Panc1 (cell line): ENCODE measurements around the gene CDK14. TPM values are rescaled to one million over a fixed set of nuclear protein-coding genes. Genes with fewer than 3 reads are reported as not detected.

ENCODE experiments used
- ATAC-seq: fragments of 200-7000 bp; cut with Tn5 transposase; 2 replicates; pipeline ENCODE4 v1.9.1; 2020; ENCODE audit warnings: mild to moderate bottlenecking, moderate library complexity
- BruUV-seq: library from RNA; stranded (reverse); fragments of 400-500 nt; replicated peaks from 2 replicates; lab custom pipeline; 2021; lab: Mats Ljungman, UMichigan
- CTCF ChIA-PET: fragments of 300-600 bp; sonication (Branson Sonifier 250); formaldehyde crosslinking; loops from one replicate; lab custom pipeline; 2022; ENCODE audit warnings: antibody characterized with exemption; lab: Charles Lee
- POLR2A ChIA-PET: fragments of 300-600 bp; sonication (Branson Sonifier 250); formaldehyde crosslinking; loops from one replicate; lab custom pipeline; 2022; ENCODE audit warnings: antibody characterized with exemption; lab: Charles Lee
- DNase-seq: peaks from one replicate; pipeline ENCODE4 v3.0.0-alpha.2; 2010; ENCODE audit warnings: low read depth, low spot score
- H3K27ac ChIP-seq: 2 replicates; pipeline ENCODE4 v1.5.1; 2011; ENCODE audit warnings: mild to moderate bottlenecking, low read length, inconsistent platforms
- H3K27me3 ChIP-seq: fragments of 200-500 bp; sonication (Bioruptor generic); 2 replicates; pipeline ENCODE4 v1.6.0; 2014; ENCODE audit warnings: low read length, inconsistent platforms; ENCODE audit not compliant: control insufficient read depth, insufficient read depth
- H3K36me3 ChIP-seq: fragments of 200-500 bp; sonication (Bioruptor generic); 2 replicates; pipeline ENCODE4 v1.5.1; 2014; ENCODE audit warnings: inconsistent platforms, mild to moderate bottlenecking, low read length, moderate library complexity; ENCODE audit not compliant: control insufficient read depth, insufficient read depth
- H3K4me1 ChIP-seq: 2 replicates; pipeline ENCODE4 v1.5.1; 2011; ENCODE audit warnings: inconsistent platforms, mild to moderate bottlenecking, low read length, moderate library complexity; ENCODE audit not compliant: control insufficient read depth, insufficient read depth
- H3K4me3 ChIP-seq, 2 experiments: 2 replicates each; pipeline ENCODE4 v1.5.1; 2011 to 2012; ENCODE audit warnings: low read depth in 2 of 2, low read length in 2 of 2, mild to moderate bottlenecking in 2 of 2, inconsistent platforms in 1 of 2, moderate library complexity in 1 of 2
- H3K9me3 ChIP-seq: fragments of 200-500 bp; sonication (Bioruptor generic); 2 replicates; pipeline ENCODE4 v1.5.1; 2014; ENCODE audit warnings: low read depth, mild to moderate bottlenecking, inconsistent platforms, low read length, moderate library complexity; ENCODE audit not compliant: control insufficient read depth, insufficient read depth
- POLR2AphosphoS5 ChIP-seq: IDR thresholded peaks from 2 replicates; pipeline ENCODE4 v1.6.1; 2012; ENCODE audit warnings: mild to moderate bottlenecking, low read depth, low read length, moderate library complexity
- SIN3A ChIP-seq: IDR thresholded peaks from 2 replicates; pipeline ENCODE4 v1.6.1; 2012; ENCODE audit warnings: low read depth, mild to moderate bottlenecking, low read length, moderate library complexity, borderline replicate concordance; ENCODE audit not compliant: insufficient read depth
- TCF7L2 ChIP-seq: IDR thresholded peaks from 2 replicates; pipeline ENCODE4 v1.6.1; 2011; ENCODE audit warnings: mild to moderate bottlenecking, low read depth, low read length, inconsistent platforms
- in situ Hi-C: cut with HindIII; loops from 2 replicates; pipeline ENCODE4 v1.10.0; 2016; ENCODE audit warnings: low sequenced_read_pairs, low pct_unique_long_range_greater_than_20kb
- intact Hi-C: fragments of 100-400 bp; cut with micrococcal nuclease; formaldehyde crosslinking; loops from one replicate; pipeline ENCODE4 v1.10.0; 2022; ENCODE audit not compliant: unreplicated experiment
- total RNA-seq: library from RNA; stranded (reverse); gene quantifications from one replicate; pipeline ENCODE4 v1.2.1, GENCODE V29; 2021; ENCODE audit not compliant: unreplicated experiment
- TF ChIP-seq, protein P1 (sequence below), 2 experiments: IDR thresholded peaks; 2 replicates each; pipeline ENCODE4 v1.6.1; 2011 to 2012; ENCODE audit warnings: low read depth in 2 of 2, control low read depth in 1 of 2, low read length in 1 of 2, mild to moderate bottlenecking in 1 of 2, moderate library complexity in 1 of 2; ENCODE audit not compliant: insufficient read depth in 1 of 2
- TF ChIP-seq, protein P2 (sequence below): fragments of 450-650 bp; IDR thresholded peaks from 2 replicates; pipeline ENCODE4 v1.5.1; 2017; ENCODE audit warnings: mild to moderate bottlenecking

Gene CDK14
- total RNA-seq, 1 experiment from 2014 or later: 3.0 TPM

DNA sequence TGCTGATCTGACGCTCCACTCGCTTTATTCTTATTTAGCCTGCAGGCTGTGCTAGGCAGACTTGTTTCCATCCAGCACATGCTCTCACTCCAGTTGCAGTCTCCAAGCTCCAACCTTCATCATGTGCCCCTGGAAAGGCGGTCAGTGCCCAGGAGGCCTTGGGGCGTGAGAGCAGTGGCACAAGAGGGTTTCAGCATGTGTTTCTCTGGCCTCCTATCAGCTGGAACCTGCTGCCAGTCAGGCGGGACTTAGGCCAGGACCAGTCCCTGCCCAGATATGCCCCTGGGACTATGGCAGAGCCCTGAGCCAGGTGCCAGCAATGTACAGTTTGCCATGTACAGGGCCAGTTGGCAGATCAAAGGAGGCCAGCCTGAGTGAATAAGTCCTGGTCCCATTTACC is 337.9 kb downstream of the CDK14 start:
- ChIA-PET POLR2A (no interaction called here), CTCF (no interaction called here)
- no peak overlapping the region for H3K27ac ChIP-seq
- intact Hi-C loops (no loop called here), in situ Hi-C loops (no loop called here)
- no TSS peak for BruUV-seq
- no peak for TF ChIP-seq TCF7L2
- TF ChIP-seq SIN3A: no peak
- TF ChIP-seq, protein P1, sequence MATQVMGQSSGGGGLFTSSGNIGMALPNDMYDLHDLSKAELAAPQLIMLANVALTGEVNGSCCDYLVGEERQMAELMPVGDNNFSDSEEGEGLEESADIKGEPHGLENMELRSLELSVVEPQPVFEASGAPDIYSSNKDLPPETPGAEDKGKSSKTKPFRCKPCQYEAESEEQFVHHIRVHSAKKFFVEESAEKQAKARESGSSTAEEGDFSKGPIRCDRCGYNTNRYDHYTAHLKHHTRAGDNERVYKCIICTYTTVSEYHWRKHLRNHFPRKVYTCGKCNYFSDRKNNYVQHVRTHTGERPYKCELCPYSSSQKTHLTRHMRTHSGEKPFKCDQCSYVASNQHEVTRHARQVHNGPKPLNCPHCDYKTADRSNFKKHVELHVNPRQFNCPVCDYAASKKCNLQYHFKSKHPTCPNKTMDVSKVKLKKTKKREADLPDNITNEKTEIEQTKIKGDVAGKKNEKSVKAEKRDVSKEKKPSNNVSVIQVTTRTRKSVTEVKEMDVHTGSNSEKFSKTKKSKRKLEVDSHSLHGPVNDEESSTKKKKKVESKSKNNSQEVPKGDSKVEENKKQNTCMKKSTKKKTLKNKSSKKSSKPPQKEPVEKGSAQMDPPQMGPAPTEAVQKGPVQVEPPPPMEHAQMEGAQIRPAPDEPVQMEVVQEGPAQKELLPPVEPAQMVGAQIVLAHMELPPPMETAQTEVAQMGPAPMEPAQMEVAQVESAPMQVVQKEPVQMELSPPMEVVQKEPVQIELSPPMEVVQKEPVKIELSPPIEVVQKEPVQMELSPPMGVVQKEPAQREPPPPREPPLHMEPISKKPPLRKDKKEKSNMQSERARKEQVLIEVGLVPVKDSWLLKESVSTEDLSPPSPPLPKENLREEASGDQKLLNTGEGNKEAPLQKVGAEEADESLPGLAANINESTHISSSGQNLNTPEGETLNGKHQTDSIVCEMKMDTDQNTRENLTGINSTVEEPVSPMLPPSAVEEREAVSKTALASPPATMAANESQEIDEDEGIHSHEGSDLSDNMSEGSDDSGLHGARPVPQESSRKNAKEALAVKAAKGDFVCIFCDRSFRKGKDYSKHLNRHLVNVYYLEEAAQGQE (IDR thresholded peaks at IDR 0.05; ENCODE audit: insufficient read depth in 1 of 2, low read depth in 2 of 2, low read length in 1 of 2): no peak
- no peak for TF ChIP-seq POLR2AphosphoS5
- TF ChIP-seq, protein P2, sequence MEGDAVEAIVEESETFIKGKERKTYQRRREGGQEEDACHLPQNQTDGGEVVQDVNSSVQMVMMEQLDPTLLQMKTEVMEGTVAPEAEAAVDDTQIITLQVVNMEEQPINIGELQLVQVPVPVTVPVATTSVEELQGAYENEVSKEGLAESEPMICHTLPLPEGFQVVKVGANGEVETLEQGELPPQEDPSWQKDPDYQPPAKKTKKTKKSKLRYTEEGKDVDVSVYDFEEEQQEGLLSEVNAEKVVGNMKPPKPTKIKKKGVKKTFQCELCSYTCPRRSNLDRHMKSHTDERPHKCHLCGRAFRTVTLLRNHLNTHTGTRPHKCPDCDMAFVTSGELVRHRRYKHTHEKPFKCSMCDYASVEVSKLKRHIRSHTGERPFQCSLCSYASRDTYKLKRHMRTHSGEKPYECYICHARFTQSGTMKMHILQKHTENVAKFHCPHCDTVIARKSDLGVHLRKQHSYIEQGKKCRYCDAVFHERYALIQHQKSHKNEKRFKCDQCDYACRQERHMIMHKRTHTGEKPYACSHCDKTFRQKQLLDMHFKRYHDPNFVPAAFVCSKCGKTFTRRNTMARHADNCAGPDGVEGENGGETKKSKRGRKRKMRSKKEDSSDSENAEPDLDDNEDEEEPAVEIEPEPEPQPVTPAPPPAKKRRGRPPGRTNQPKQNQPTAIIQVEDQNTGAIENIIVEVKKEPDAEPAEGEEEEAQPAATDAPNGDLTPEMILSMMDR: no peak
- H3K27me3 ChIP-seq: no peaks in the 10 kb centered on the region
- DNase-seq (no peak), ATAC-seq (no peak)
- no peaks in the 10 kb centered on the region for H3K4me1 ChIP-seq
- no peaks in the 10 kb centered on the region for H3K9me3 ChIP-seq
- H3K36me3 ChIP-seq: no peaks in the 10 kb centered on the region
- H3K4me3 ChIP-seq: no peak overlapping the region

DNA sequence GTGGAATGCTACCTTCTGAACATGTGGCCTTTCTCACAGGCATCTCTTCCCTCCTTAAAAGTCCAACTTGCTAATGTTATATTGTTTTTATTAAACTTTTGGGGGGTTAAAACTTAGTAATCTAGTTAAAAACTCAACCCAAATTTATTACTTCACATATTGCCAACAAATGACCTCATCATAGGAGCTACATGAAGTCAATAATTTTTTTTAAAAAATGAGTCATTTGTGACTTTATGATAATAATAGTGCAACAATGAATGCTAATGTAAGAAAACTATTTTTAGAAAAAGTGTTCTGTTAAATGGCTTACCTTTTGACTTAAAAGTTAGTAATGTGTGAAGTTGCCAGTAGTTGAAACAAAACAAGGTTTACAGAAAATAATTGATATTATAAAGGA is 342.2 kb downstream of the CDK14 start:
- H3K27me3 ChIP-seq: no peaks in the 10 kb centered on the region
- DNase-seq (no peak), ATAC-seq (no peak)
- no TSS peak for BruUV-seq
- ChIA-PET CTCF (no interaction called here), POLR2A (no interaction called here)
- H3K4me3 ChIP-seq: no peak overlapping the region
- H3K36me3 ChIP-seq: no peaks in the 10 kb centered on the region
- H3K27ac ChIP-seq: no peak overlapping the region
- no peaks in the 10 kb centered on the region for H3K9me3 ChIP-seq
- TF ChIP-seq, protein P2: no peak
- TF ChIP-seq, protein P1 (IDR thresholded peaks at IDR 0.05; ENCODE audit: insufficient read depth in 1 of 2, low read depth in 2 of 2, low read length in 1 of 2): no peak
- TF ChIP-seq TCF7L2 (no peak), SIN3A (no peak), POLR2AphosphoS5 (no peak)
- intact Hi-C loops: no loop called here
- in situ Hi-C loops: no loop called here
- H3K4me1 ChIP-seq: no peaks in the 10 kb centered on the region
